OCI-LY7 (cell line): Measurements from ENCODE around the gene TRIM14. TPM values are rescaled to one million over a fixed set of nuclear protein-coding genes. Genes with fewer than 3 reads are reported as not detected.

ENCODE experiments used
- BruUV-seq: library from RNA; stranded (reverse); fragments of 400-500 nt; replicated peaks from 2 replicates; lab custom pipeline; 2021; lab: Mats Ljungman, UMichigan
- CTCF ChIA-PET: fragments of 300-600 bp; sonication (Branson Sonifier 250); formaldehyde crosslinking; loops from one replicate; lab custom pipeline; 2022; ENCODE audit warnings: antibody characterized with exemption; ENCODE audit not compliant: unreplicated experiment; lab: Charles Lee
- POLR2A ChIA-PET: fragments of 300-600 bp; sonication (Branson Sonifier 250); formaldehyde crosslinking; loops from one replicate; lab custom pipeline; 2022; ENCODE audit warnings: antibody characterized with exemption; lab: Charles Lee
- DNase-seq: peaks from one replicate; pipeline ENCODE4 v3.0.0-alpha.2; 2015; ENCODE audit warnings: low spot score
- H2AFZ ChIP-seq: fragments of 200-600 bp; sonication (generic), shearing (Covaris generic); 2 replicates; pipeline ENCODE4 v1.6.1; 2014; ENCODE audit warnings: mild to moderate bottlenecking, antibody characterized with exemption, low read length, moderate library complexity
- H3K27ac ChIP-seq: fragments of 200-600 bp; sonication (generic); 2 replicates; pipeline ENCODE4 v1.5.1; 2014; ENCODE audit warnings: mixed run types, low read depth, mild to moderate bottlenecking, moderate library complexity, low read length, inconsistent platforms; ENCODE audit not compliant: poor library complexity, severe bottlenecking
- H3K36me3 ChIP-seq: fragments of 200-600 bp; sonication (generic); 2 replicates; pipeline ENCODE4 v1.6.1; 2014; ENCODE audit warnings: mild to moderate bottlenecking, antibody characterized with exemption, low read length, moderate library complexity, mixed read lengths; ENCODE audit not compliant: insufficient read depth
- H3K4me1 ChIP-seq: fragments of 200-600 bp; sonication (generic); 2 replicates; pipeline ENCODE4 v1.5.1; 2014; ENCODE audit warnings: mild to moderate bottlenecking, low read length; ENCODE audit not compliant: insufficient read depth, poor library complexity, severe bottlenecking
- H3K4me2 ChIP-seq: fragments of 200-600 bp; sonication (generic); 2 replicates; pipeline ENCODE4 v1.6.1; 2014; ENCODE audit warnings: mild to moderate bottlenecking, low read length
- H3K4me3 ChIP-seq: fragments of 200-600 bp; sonication (generic); 2 replicates; pipeline ENCODE4 v1.5.1; 2014; ENCODE audit warnings: mild to moderate bottlenecking, low read depth, low read length; ENCODE audit not compliant: poor library complexity, severe bottlenecking
- H3K79me2 ChIP-seq: fragments of 200-600 bp; sonication (generic); 2 replicates; pipeline ENCODE4 v1.6.1; 2016; ENCODE audit warnings: low read depth, mild to moderate bottlenecking, low read length, moderate library complexity, mixed read lengths; ENCODE audit not compliant: insufficient read depth
- H3K9me2 ChIP-seq: fragments of 200-600 bp; sonication (generic); 2 replicates; pipeline ENCODE4 v1.6.1; 2016; ENCODE audit warnings: mild to moderate bottlenecking, low read length, mixed read lengths; ENCODE audit not compliant: insufficient read depth
- H3K9me3 ChIP-seq: fragments of 200-600 bp; sonication (generic); 2 replicates; pipeline ENCODE4 v1.6.1; 2014; ENCODE audit warnings: mild to moderate bottlenecking, mixed run types, low read length, mixed read lengths
- H4K20me1 ChIP-seq: fragments of 200-600 bp; sonication (generic); 2 replicates; pipeline ENCODE4 v1.6.1; 2014; ENCODE audit warnings: mild to moderate bottlenecking, antibody characterized with exemption, low read length, moderate library complexity, mixed read lengths; ENCODE audit not compliant: insufficient read depth
- EZH2phosphoT487 ChIP-seq: fragments of 200-600 bp; sonication (generic); IDR thresholded peaks from 2 replicates; pipeline ENCODE4 v1.6.1; 2018; ENCODE audit warnings: low read depth, borderline replicate concordance, mild to moderate bottlenecking, mixed run types, antibody characterized with exemption, low read length, moderate library complexity, mixed read lengths
- intact Hi-C: fragments of 100-400 bp; cut with micrococcal nuclease; formaldehyde crosslinking; loops from one replicate; pipeline ENCODE4 v1.10.0; 2022; ENCODE audit not compliant: unreplicated experiment
- total RNA-seq, 2 experiments: library from RNA; depleted of rRNA in 1 of 2; stranded (reverse); fragments of >200 nt in 1 of 2; shearing (Covaris generic) in 1 of 2; gene quantifications; 2 replicates each; pipeline ENCODE4 v1.2.3, GENCODE V29; 2014 to 2022
- TF ChIP-seq, protein P1 (sequence below): fragments of 200-600 bp; sonication (generic); conservative IDR thresholded peaks from 2 replicates; pipeline ENCODE4 v1.5.1; 2014; ENCODE audit warnings: mild to moderate bottlenecking, antibody characterized with exemption, low read length, moderate library complexity, mixed read lengths

TRIM14 gene
- total RNA-seq, 2 experiments from 2014 or later = 21.4 to 26.0 TPM

DNA sequence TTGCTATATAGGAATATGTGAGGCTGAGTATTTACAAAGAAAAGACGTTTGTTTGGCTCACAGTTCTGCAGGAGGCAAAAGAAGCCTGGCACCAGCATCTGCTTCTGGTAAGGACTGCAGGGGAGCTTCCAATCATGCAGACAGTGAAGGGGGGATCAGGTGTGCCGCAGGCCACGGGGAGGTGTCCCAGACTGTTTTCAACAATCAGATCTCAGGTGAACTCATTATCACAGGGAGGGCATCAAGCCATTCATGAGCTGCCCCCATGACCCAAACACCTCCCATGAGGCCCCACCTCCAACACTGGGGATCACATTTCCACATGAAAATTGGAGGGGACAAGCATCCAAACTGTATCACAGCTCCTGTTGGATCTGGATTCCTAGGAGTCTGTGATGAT, 30.4 kb upstream of the TRIM14 start:
- no peak overlapping the region for H3K27ac ChIP-seq
- ChIA-PET CTCF (no interaction called here), POLR2A (interaction anchor here (0.5 to 1.0 kb wide), 3 partner anchors 11 to 215 kb away, joined by 3 to 6 read pairs (median 3); no protein-coding TSS in a partner anchor)
- no peaks in the 10 kb centered on the region for H3K79me2 ChIP-seq
- H2AFZ ChIP-seq = no peak overlapping the region
- no peaks in the 10 kb centered on the region for H3K4me1 ChIP-seq
- no peaks in the 10 kb centered on the region for H4K20me1 ChIP-seq
- no peaks in the 10 kb centered on the region for H3K9me3 ChIP-seq
- no peak overlapping the region for H3K4me3 ChIP-seq
- H3K36me3 ChIP-seq = no peaks in the 10 kb centered on the region
- H3K4me2 ChIP-seq = no peak overlapping the region
- no peak for DNase-seq
- no TSS peak for BruUV-seq
- intact Hi-C loops = no loop called here
- H3K9me2 ChIP-seq = no peaks in the 10 kb centered on the region
- no peak for TF ChIP-seq EZH2phosphoT487
- TF ChIP-seq, protein P1, sequence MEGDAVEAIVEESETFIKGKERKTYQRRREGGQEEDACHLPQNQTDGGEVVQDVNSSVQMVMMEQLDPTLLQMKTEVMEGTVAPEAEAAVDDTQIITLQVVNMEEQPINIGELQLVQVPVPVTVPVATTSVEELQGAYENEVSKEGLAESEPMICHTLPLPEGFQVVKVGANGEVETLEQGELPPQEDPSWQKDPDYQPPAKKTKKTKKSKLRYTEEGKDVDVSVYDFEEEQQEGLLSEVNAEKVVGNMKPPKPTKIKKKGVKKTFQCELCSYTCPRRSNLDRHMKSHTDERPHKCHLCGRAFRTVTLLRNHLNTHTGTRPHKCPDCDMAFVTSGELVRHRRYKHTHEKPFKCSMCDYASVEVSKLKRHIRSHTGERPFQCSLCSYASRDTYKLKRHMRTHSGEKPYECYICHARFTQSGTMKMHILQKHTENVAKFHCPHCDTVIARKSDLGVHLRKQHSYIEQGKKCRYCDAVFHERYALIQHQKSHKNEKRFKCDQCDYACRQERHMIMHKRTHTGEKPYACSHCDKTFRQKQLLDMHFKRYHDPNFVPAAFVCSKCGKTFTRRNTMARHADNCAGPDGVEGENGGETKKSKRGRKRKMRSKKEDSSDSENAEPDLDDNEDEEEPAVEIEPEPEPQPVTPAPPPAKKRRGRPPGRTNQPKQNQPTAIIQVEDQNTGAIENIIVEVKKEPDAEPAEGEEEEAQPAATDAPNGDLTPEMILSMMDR = no peak

GRCh38 chr9:98148486-98148885, 29.5 kb upstream of the TRIM14 start:
- Histone ChIP-seq H3K27ac (no peak overlapping the region), H2AFZ (no peak overlapping the region), H3K4me1 (no peaks in the 10 kb centered on the region), H3K9me3 (no peaks in the 10 kb centered on the region), H3K9me2 (no peaks in the 10 kb centered on the region), H3K79me2 (no peaks in the 10 kb centered on the region), H3K36me3 (no peaks in the 10 kb centered on the region), H3K4me3 (no peak overlapping the region), H3K4me2 (no peak overlapping the region), H4K20me1 (no peaks in the 10 kb centered on the region)
- ChIA-PET CTCF (no interaction called here), POLR2A (interaction anchor here (0.6 to 1.0 kb wide), 3 partner anchors 20 to 1180 kb away, joined by 3 to 4 read pairs (median 3); no protein-coding TSS in a partner anchor)
- TF ChIP-seq EZH2phosphoT487 = no peak
- TF ChIP-seq, protein P1 = no peak
- no TSS peak for BruUV-seq
- intact Hi-C loops = no loop called here
- DNase-seq = no peak

- no peak for TF ChIP-seq EZH2phosphoT487
- TF ChIP-seq, protein P1 = no peak
- Histone ChIP-seq H4K20me1 (no peaks in the 10 kb centered on the region), H3K4me2 (no peak overlapping the region), H3K4me3 (no peak overlapping the region), H3K4me1 (no peaks in the 10 kb centered on the region), H3K79me2 (no peaks in the 10 kb centered on the region), H2AFZ (no peak overlapping the region), H3K9me3 (no peaks in the 10 kb centered on the region), H3K36me3 (no peaks in the 10 kb centered on the region), H3K9me2 (no peaks in the 10 kb centered on the region), H3K27ac (no peak overlapping the region)
- intact Hi-C loops = no loop called here
- BruUV-seq = no TSS peak
- DNase-seq = no peak
- ChIA-PET CTCF (no interaction called here), POLR2A (interaction anchor here (0.6 to 1.0 kb wide), 3 partner anchors 19 to 39 kb away, joined by 3 to 7 read pairs (median 3); partner anchors contain the start of gene TRIM14)
Observed at GRCh38 chr9:98147582-98147981, 28.6 kb upstream of the TRIM14 start.
